RWPE2 (cell line): ENCODE measurements around the gene DACT1.
A peak's percentile ranks its signal among the peaks of the same experiment; 100 is the strongest.

Experiments used
- ATAC-seq: fragments of 200-7000 bp; cut with Tn5 transposase; 3 replicates; pipeline ENCODE4 v1.9.1; 2021; ENCODE audit warnings: low read depth
- DNase-seq: peaks from one replicate; pipeline ENCODE4 v3.0.0-alpha.2; 2020; ENCODE audit warnings: low spot score
- H3K27ac ChIP-seq: fragments of 450-650 bp; 2 replicates; pipeline ENCODE4 v1.5.1; 2017; ENCODE audit warnings: mild to moderate bottlenecking; ENCODE audit not compliant: poor library complexity, severe bottlenecking
- H3K27me3 ChIP-seq: fragments of 250-450 bp; sonication (Bioruptor Pico); 2 replicates; pipeline ENCODE4 v1.5.1; 2021; ENCODE audit warnings: mild to moderate bottlenecking, moderate library complexity; ENCODE audit not compliant: insufficient read depth, poor library complexity, severe bottlenecking
- H3K36me3 ChIP-seq: fragments of 250-450 bp; sonication (Bioruptor Pico); 2 replicates; pipeline ENCODE4 v1.5.1; 2020; ENCODE audit warnings: low read depth, mild to moderate bottlenecking, moderate library complexity
- H3K4me1 ChIP-seq: fragments of 250-450 bp; sonication (Bioruptor Pico); 2 replicates; pipeline ENCODE4 v1.5.1; 2021; ENCODE audit warnings: mild to moderate bottlenecking, moderate library complexity; ENCODE audit not compliant: insufficient read depth, poor library complexity, severe bottlenecking
- H3K4me3 ChIP-seq: fragments of 250-450 bp; sonication (Bioruptor Pico); 2 replicates; pipeline ENCODE4 v1.5.1; 2021; ENCODE audit warnings: mild to moderate bottlenecking, moderate library complexity; ENCODE audit not compliant: severe bottlenecking
- H3K9me3 ChIP-seq: fragments of 250-450 bp; sonication (Bioruptor Pico); 2 replicates; pipeline ENCODE4 v1.5.1; 2021; ENCODE audit warnings: mild to moderate bottlenecking, moderate library complexity; ENCODE audit not compliant: severe bottlenecking
- TF ChIP-seq, protein P1 (sequence below): fragments of 450-650 bp; IDR thresholded peaks from one replicate; pipeline ENCODE4 v1.5.1; 2017; ENCODE audit warnings: mild to moderate bottlenecking, moderate library complexity; ENCODE audit not compliant: poor library complexity, severe bottlenecking

DACT1 gene

DNA sequence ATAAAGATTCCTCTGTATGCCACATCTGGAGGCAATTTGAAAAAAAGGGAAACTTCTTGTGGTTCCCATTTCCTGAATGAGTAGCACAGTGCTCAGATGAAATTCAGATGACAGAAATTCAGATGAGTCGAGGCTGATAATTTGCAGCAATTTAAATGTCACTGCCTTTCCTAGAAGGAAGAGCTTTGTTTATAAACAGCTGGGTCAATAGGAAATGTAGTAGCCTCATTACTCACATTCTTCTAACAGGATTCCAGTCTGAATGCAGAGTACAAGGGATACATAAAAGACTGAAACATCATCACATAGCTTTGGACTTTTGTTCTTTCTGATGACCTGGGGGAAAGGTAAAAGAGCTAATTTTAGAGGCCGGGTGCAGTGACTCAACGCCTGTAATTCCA is 11.3 kb upstream of the DACT1 start:
- Histone ChIP-seq H3K4me3 (no peak overlapping the region), H3K36me3 (no peaks in the 10 kb centered on the region), H3K4me1 (no peaks in the 10 kb centered on the region), H3K9me3 (no peaks in the 10 kb centered on the region), H3K27ac (no peak overlapping the region), H3K27me3 (no peaks in the 10 kb centered on the region)
- TF ChIP-seq, protein P1, sequence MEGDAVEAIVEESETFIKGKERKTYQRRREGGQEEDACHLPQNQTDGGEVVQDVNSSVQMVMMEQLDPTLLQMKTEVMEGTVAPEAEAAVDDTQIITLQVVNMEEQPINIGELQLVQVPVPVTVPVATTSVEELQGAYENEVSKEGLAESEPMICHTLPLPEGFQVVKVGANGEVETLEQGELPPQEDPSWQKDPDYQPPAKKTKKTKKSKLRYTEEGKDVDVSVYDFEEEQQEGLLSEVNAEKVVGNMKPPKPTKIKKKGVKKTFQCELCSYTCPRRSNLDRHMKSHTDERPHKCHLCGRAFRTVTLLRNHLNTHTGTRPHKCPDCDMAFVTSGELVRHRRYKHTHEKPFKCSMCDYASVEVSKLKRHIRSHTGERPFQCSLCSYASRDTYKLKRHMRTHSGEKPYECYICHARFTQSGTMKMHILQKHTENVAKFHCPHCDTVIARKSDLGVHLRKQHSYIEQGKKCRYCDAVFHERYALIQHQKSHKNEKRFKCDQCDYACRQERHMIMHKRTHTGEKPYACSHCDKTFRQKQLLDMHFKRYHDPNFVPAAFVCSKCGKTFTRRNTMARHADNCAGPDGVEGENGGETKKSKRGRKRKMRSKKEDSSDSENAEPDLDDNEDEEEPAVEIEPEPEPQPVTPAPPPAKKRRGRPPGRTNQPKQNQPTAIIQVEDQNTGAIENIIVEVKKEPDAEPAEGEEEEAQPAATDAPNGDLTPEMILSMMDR, result no peak
- ATAC-seq (peak; percentile 38; the same call in 2 of the 3 replicates), DNase-seq (no peak)

DNA sequence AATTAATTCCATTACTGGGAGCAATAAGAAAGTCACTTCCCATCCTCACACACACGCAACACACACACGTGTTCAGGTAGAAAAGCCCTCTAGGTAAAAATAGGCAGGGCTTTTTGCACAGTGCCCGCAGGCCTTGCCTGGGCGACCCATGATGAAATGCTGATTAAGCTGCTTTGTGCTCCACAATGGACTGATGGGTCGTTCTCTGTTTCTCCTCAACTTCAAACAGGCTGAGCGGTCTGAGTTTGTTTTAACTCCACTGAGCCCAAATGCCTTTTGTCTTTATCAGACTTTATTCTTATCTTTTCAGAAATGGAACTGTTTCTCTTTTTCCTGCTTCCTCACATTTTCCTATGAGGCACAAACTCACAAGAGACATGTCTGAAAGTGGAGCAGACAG is 9.4 kb upstream of the DACT1 start:
- ATAC-seq (no peak), DNase-seq (no peak)
- H3K4me3 ChIP-seq, result no peak overlapping the region

DNA sequence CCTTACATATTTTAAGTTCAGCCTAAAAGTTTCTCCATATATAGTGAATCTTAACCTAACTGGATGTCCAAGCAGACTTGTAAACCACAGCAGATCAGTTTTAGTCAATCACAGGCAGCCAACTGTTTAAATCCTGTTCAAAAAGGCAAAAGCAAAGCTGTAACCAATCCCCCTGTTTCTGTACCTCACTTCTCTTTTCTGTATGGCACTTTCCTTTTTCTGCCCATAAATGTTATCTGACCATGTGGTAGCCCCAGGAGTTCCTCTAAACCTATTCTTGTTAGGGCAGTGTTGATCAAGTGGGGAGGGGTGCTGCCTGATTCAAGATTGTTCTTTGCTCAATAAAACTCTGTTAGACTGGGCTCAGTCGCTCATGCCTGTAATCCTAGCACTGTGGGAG is 8.5 kb upstream of the DACT1 start:
- Histone ChIP-seq H3K36me3 (no peaks in the 10 kb centered on the region), H3K27me3 (no peaks in the 10 kb centered on the region), H3K4me3 (no peak overlapping the region), H3K27ac (no peak overlapping the region), H3K9me3 (no peaks in the 10 kb centered on the region), H3K4me1 (no peaks in the 10 kb centered on the region)
- no peak for ATAC-seq
- TF ChIP-seq, protein P1, result no peak
- DNase-seq, result no peak

More for the DNA sequence above, 9.4 kb upstream of the DACT1 start:
- Histone ChIP-seq H3K27me3 (no peaks in the 10 kb centered on the region), H3K36me3 (no peaks in the 10 kb centered on the region), H3K9me3 (no peaks in the 10 kb centered on the region), H3K4me1 (no peaks in the 10 kb centered on the region), H3K27ac (no peak overlapping the region)
- TF ChIP-seq, protein P1, result no peak

DNA sequence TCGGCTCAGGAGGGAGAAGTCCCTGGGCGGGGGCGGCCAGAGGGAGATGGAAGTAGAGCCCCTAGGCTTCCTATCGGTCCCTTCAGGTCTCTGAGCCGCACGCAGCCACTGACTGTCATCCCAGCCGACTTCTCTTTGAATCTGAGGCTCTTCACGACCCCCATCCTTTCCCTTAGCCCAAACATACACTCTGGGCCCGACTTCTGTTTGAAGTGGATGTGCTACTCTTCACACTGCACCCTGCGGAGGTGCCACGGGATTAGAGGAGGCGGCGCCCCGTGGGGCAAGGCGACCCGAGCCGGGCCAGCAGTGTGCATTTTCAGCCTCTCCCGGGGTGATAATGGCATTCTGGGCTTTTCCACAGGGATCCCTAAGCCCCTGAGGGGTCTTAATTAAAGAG is 6.0 kb upstream of the DACT1 start:
- Histone ChIP-seq H3K4me3 (no peak overlapping the region), H3K27ac (no peak overlapping the region), H3K36me3 (no peaks in the 10 kb centered on the region), H3K9me3 (no peaks in the 10 kb centered on the region), H3K27me3 (no peaks in the 10 kb centered on the region), H3K4me1 (no peaks in the 10 kb centered on the region)
- TF ChIP-seq, protein P1, result no peak
- ATAC-seq, result no peak
- DNase-seq, result no peak

DNA sequence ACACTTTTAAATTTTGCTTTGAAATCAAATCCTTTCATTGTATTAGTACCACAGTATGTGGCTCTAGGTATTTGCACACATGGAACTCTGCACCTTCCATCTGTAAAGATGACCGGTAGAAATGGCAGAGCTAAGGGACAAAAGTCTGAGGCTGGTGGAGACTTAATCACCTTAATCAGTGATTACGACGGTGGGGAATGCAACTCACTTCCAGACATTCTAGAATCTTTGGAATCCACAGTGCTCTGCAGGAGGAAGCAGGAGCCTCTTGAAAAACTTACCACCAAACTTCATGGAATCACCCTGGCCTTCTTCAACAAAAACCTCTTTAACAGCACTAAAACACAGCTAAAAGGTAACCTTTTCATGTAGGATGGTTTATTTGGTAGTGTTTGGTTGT is 3.9 kb upstream of the DACT1 start:
- H3K27me3 ChIP-seq, result peaks cover 3% of the 10 kb centered on the region
- H3K36me3 ChIP-seq, result no peaks in the 10 kb centered on the region

More for the DNA sequence above, 3.9 kb upstream of the DACT1 start:
- TF ChIP-seq, protein P1, result no peak
- Histone ChIP-seq H3K4me3 (no peak overlapping the region), H3K4me1 (no peaks in the 10 kb centered on the region), H3K27ac (no peak overlapping the region), H3K9me3 (no peaks in the 10 kb centered on the region)
- ATAC-seq, result no peak
- DNase-seq, result no peak
